Dedifferentiated amniotic fluid mesenchymal stem cell (primary cell): ENCODE results near the gene DOC2B.

Source experiments
- DNase-seq: peaks from one replicate; pipeline ENCODE4 v3.0.0-alpha.2; 2016; ENCODE audit errors: extremely low spot score

DOC2B gene

GRCh38 chr17:162689-163088, 18.8 kb downstream of the DOC2B start:
- DNase-seq: no peak

DNA sequence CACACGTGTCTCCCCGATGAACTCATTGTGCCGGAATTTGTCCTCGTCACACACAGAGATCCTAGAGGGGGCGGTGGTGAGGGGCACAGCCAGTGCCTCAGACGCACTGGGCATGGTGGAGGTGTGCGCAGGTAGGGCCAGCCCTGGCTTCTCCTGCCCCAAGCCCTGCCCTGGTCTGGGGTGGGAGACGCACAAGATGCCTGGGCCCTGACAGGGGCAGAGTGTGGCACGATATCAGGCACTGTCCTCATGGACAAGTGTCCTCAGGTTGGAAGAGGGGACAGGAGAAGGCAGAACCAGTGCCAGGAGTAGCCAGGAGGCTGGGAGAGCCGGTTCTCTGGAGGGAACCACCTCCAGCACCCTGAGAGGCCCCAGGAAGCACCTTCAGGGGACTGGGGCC, 20.0 kb downstream of the DOC2B start:
- DNase-seq: no peak

DNA sequence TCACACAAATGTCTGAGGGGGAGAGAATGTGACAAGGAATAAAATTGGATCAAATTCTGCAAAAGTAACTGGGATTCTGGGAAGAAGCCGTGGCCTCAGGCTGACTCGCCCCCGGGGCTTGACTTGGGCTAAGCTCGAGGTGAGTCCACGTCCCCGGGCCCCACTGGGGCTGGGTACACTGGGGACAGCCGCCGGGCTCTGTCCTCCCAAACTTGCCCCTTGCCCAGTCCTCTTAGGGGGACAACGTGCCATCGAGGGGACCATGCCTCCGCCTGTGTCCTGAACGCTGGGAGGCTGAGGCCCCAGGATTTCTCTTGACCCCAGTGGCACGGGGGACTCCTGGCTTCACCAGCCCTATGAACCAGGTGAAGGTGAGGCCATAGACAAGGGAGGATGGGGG, 21.1 kb downstream of the DOC2B start:
- DNase-seq: no peak

DNA sequence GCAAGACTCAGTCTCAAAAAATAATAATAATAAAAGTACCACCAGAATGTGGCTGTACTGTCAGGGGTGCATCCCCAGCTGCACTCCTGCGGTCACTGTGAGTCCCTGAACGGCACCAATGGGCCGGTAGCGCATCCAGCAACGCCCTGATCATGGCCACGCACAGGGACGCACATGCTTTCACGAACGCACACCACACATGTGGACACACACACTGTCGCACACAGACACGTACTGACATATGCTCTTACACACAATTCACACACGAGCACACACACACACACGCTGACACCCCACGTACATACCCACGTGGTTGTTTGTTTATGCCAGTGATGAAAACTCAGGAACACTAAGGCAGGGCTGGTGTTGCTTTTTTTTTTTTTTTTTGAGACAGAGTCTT, 21.8 kb downstream of the DOC2B start:
- no peak for DNase-seq

GRCh38 chr17:158379-158778, 23.1 kb downstream of the DOC2B start:
- no peak for DNase-seq

- DNase-seq: no peak
These were observed 23.5 kb downstream of the DOC2B start for GRCh38 chr17:157901-158300.

GRCh38 chr17:156946-157345, 24.5 kb downstream of the DOC2B start:
- no peak for DNase-seq

DNA sequence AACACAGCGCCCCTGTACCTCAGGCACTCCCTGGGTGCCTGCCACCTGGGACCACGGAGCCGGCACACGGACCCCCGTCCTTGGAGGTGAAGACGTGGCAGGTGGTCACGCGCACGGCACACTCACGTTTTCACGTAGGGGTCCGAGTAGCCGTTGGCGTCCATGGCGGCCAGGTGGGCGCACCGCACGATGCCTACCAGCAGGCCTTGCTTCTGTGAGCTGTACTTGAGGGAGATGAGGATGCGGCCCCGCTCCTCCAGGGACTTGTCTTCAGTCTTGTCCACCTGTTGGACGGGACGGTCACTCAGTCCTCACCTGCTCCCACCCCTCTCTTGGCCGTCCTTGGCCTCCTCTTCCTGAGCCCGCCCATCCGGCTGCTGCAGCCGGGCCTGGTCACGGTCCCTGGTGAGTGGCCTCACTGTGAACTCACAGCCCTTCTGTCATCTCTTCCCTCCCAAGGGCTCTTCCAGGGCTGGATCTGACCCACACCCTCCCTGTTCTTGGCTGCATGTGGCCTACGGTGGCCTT, 25.3 kb downstream of the DOC2B start:
- no peak for DNase-seq

DNA sequence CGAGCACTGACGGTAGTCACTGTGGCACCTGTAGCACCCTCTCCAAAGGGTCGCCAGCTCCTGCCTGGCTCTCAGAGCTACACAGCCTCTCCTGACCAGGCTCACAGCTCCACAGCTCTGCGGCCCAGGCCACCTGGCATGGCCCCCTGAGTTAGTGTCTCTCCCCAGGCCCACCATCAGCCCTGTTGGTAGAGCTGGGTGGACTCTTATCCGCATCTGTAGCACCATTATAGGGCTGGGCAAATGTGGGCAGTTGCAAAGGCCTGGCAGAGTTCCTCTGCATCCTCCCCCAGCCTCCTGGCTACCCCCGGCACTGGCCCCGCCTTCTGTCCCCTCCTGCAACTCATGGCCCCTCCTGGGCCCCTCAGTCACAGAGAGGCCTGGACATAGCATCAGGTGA, 25.9 kb downstream of the DOC2B start:
- DNase-seq: no peak

GRCh38 chr17:153851-154250, 27.6 kb downstream of the DOC2B start:
- DNase-seq: no peak

DNA sequence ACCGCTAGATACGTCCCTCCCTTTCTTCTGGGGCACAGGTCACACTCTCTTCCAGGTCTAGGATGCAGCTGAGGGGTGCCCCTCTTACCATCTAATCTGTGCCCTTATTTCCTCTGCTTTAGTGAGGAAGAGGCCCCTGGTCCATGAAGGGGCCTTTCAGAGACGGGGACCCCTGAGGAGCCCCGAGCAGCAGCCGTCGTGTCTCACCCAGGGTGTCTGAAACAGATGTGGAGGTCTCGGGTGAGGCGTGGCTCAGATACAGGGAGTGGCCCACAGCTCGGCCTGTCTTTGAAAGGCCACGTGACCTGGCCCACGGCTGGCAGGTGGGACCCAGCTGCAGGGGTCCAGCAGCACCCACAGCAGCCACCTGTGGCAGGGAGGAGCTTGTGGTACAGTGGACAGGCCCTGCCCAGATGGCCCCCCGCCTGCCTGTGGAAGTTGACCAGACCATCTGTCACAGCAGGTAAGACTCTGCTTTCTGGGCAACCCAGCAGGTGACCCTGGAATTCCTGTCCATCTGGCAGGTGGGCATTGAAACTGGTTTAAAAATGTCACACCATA, 28.5 kb downstream of the DOC2B start:
- DNase-seq: no peak

GRCh38 chr17:151886-152859, 29.3 kb downstream of the DOC2B start:
- DNase-seq: no peak

DNA sequence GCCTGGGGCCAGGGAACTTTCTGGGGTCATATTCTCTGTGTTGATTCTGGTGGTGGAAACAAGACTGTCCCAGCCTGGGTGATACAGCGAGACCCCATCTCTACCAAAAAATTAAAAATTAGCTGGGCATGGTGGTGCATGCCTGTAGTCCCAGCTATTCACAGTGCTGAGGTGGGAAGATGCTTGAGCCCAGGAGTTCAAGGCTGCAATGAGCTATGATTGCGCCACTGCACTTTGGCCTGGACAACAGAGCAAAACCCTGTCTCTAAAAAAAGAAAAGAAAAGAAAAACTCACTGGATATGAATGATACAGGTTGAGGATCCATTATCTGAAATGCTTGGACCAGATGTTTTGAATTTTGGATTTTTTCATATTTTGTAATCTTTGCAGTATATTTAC, 30.4 kb downstream of the DOC2B start:
- DNase-seq: no peak

GRCh38 chr17:149897-150584, 31.4 kb downstream of the DOC2B start:
- DNase-seq: no peak

DNA sequence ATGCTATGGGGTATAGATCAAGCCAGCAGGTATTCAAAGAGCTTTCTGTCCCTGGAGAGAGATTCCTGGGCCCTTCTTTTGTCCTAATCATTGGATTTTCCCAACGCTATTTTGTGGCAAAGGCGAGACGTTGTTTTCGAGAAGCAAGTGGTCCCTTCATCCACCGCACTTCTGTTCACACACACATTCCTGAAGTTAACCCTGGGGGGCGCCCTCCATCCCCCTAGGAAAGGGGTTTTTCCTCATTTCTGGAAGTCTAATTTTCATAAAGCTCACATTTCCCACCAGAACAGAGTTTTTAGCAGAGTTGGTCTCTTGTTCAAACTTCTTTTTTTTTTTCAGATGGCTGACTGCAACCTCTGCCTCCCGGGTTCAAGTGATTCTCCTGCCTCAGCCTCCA, 32.2 kb downstream of the DOC2B start:
- no peak for DNase-seq

DNA sequence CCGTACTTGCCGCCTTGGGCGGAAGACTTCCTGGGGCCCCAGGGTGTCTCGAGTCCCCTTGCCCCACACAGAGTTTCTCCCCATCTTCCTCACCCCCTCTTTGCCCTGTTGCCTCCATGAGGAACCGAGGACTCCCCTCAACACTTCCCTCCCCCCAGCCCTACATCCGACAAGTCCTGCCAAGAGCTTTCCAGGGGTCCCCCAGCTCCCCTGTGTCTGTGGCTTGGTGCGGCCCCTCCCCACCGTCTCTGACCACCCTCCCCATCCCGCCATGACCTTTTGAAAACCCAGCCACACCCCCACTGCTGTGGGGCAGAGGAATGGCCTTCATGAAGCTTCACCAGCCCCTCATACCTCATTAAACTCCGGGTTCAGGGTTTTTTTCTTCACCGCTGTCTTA, 32.7 kb downstream of the DOC2B start:
- DNase-seq: no peak

GRCh38 chr17:147796-148740, 33.4 kb downstream of the DOC2B start:
- no peak for DNase-seq

- no peak for DNase-seq
These were observed 34.3 kb downstream of the DOC2B start for GRCh38 chr17:146983-147761.

DNA sequence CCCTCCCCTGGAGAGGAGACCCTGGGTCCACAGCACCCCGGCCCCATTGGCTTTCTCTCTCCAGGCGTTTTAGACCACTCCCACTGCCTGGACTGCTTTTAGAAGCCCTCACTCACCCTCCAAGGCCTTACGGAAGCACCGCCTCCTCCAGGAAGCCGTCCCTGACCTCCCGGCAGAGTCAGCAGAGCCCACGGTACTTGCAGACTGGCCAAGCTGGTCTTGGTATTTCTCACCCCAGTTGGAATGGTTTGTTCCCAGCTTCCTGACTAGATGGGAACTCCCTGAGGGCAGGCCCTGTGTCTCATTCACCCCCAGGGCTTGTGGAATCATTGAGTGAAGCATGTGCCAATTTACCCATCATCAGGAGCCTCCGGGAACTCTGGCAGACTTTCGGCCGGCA, 34.9 kb downstream of the DOC2B start:
- no peak for DNase-seq

DNA sequence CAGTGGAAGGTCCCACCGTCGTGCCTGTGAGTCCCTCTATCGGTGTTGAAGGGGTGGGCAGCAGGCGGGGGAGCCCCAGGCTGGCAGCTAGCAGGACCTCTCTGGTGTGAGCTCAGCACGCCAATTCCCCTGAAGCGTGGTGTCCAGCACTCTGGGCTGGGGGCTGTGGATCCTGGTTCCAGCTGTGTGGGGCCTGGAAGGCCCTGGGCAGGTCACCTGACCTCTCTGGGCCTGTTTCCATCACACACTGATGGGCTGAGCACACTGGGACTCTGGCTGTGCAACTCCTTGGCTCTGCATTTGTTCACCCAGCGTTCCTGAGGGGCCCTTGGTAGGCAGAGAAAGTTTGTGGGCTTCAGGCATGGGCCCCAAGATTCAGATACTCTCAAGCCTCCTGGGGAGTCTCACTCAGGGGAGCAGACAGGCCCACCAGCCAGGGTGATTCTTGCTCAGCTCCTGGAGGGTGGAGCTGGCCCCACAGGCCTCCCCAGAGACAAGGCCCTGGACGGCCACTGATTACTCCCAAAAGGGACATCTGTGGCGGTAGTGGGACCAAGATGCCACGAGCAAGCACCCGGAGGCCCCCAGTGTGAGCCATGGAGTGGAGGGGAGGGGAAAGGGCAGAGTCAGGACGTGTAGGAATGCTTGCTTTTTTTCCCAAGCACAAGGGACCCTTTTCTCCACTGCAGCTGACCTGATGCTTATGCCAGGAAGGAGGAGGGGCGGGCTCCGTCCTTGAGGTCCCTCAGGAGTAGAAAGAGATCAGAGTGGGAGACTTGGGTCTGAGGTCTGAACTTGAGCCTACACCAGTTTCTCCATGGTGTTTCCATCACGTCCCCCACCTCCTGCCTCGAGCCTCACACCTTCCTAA, 35.5 kb downstream of the DOC2B start:
- no peak for DNase-seq
